IMR-90 (cell line): ENCODE data around the gene NUDT11. TPM values are rescaled to one million over a fixed set of nuclear protein-coding genes. Genes with fewer than 3 reads are reported as not detected.
"Not testable (repeated sequence)": the region's sequence is repeated elsewhere in the genome, so short reads cannot be mapped to it uniquely, and the experiment has no call there.

ENCODE experiments used
- ATAC-seq: fragments of 200-7000 bp; cut with Tn5 transposase; 2 replicates; pipeline ENCODE4 v1.9.1; 2020; ENCODE audit warnings: low read depth, mild to moderate bottlenecking, moderate library complexity
- BruUV-seq: library from RNA; stranded (reverse); fragments of 400-500 nt; replicated peaks from 2 replicates; lab custom pipeline; 2021; lab: Mats Ljungman, UMichigan
- CTCF ChIA-PET: fragments of 300-600 bp; formaldehyde crosslinking; extraction: SDS; loops from one replicate; lab custom pipeline; 2021; ENCODE audit warnings: antibody characterized with exemption; lab: Yijun Ruan, JAX
- POLR2A ChIA-PET: fragments of 300-600 bp; sonication (Branson Sonifier 250); formaldehyde crosslinking; loops from one replicate; lab custom pipeline; 2022; ENCODE audit warnings: antibody characterized with exemption; ENCODE audit not compliant: unreplicated experiment; lab: Charles Lee
- DNase-seq: peaks from one replicate; pipeline ENCODE4 v3.0.0; 2013
- H2AFZ ChIP-seq: replicated peaks from 2 replicates; pipeline ENCODE3; 2013; ENCODE audit warnings: low read length, mild to moderate bottlenecking; ENCODE audit not compliant: poor library complexity
- H2AK5ac ChIP-seq: 2 replicates; pipeline ENCODE4 v1.6.1; 2013; ENCODE audit warnings: low read depth, low read length, inconsistent platforms
- H2AK9ac ChIP-seq: replicated peaks from 2 replicates; pipeline ENCODE3; 2013; ENCODE audit warnings: mild to moderate bottlenecking, low read depth, low read length, moderate library complexity; ENCODE audit not compliant: poor library complexity
- H2BK120ac ChIP-seq: 2 replicates; pipeline ENCODE4 v1.6.1; 2013; ENCODE audit warnings: low read depth, low read length, inconsistent platforms
- H2BK15ac ChIP-seq: 3 replicates; pipeline ENCODE4 v1.6.1; 2013; ENCODE audit warnings: low read depth, low read length, inconsistent platforms
- H2BK20ac ChIP-seq: 2 replicates; pipeline ENCODE4 v1.6.1; 2013; ENCODE audit warnings: low read depth, mild to moderate bottlenecking, inconsistent platforms, low read length, moderate library complexity
- H2BK5ac ChIP-seq: 2 replicates; pipeline ENCODE4 v1.6.1; 2013; ENCODE audit warnings: mild to moderate bottlenecking, low read depth, low read length, inconsistent platforms; ENCODE audit not compliant: poor library complexity, severe bottlenecking
- H3K14ac ChIP-seq: replicated peaks from 2 replicates; pipeline ENCODE4 v1.6.1; 2013; ENCODE audit warnings: low read depth, low read length, inconsistent platforms
- H3K18ac ChIP-seq: 2 replicates; pipeline ENCODE4 v1.6.1; 2013; ENCODE audit warnings: low read depth, low read length, control low read depth
- H3K23ac ChIP-seq: 2 replicates; pipeline ENCODE4 v1.6.1; 2013; ENCODE audit warnings: low read depth, low read length, inconsistent platforms
- H3K27ac ChIP-seq: 2 replicates; pipeline ENCODE4 v1.5.1; 2013; ENCODE audit warnings: mild to moderate bottlenecking, control low read depth, low read length; ENCODE audit not compliant: insufficient read depth
- H3K27me3 ChIP-seq: 2 replicates; pipeline ENCODE4 v1.6.1; 2013; ENCODE audit warnings: low read length; ENCODE audit not compliant: control insufficient read depth, insufficient read depth
- H3K36me3 ChIP-seq: 2 replicates; pipeline ENCODE4 v1.6.1; 2013; ENCODE audit warnings: low read length, mixed read lengths; ENCODE audit not compliant: control insufficient read depth, insufficient read depth
- H3K4ac ChIP-seq: 2 replicates; pipeline ENCODE4 v1.6.1; 2013; ENCODE audit warnings: low read depth, low read length, inconsistent platforms
- H3K4me1 ChIP-seq: 2 replicates; pipeline ENCODE4 v1.6.1; 2013; ENCODE audit warnings: low read length, mixed read lengths; ENCODE audit not compliant: control insufficient read depth, insufficient read depth
- H3K4me2 ChIP-seq: 2 replicates; pipeline ENCODE4 v1.6.1; 2013; ENCODE audit warnings: low read depth, mild to moderate bottlenecking, control low read depth, low read length, moderate library complexity
- H3K4me3 ChIP-seq: 2 replicates; pipeline ENCODE4 v1.5.1; 2013; ENCODE audit warnings: low read depth, mild to moderate bottlenecking, control low read depth, low read length, moderate library complexity; ENCODE audit not compliant: insufficient read depth
- H3K56ac ChIP-seq: 2 replicates; pipeline ENCODE4 v1.6.1; 2013; ENCODE audit warnings: low read length, inconsistent platforms; ENCODE audit not compliant: insufficient read depth; ENCODE audit errors: extremely low read depth
- H3K79me1 ChIP-seq, 2 experiments: 2 replicates each; pipeline ENCODE4 v1.6.1; 2013; ENCODE audit warnings: low read length in 2 of 2, inconsistent platforms in 1 of 2, low read depth in 1 of 2
- H3K9ac ChIP-seq: 2 replicates; pipeline ENCODE4 v1.6.1; 2013; ENCODE audit warnings: low read depth, low read length, control low read depth
- H3K9me1 ChIP-seq: 2 replicates; pipeline ENCODE4 v1.6.1; 2013; ENCODE audit warnings: low read length, inconsistent platforms; ENCODE audit not compliant: insufficient read depth
- H3K9me3 ChIP-seq: 2 replicates; pipeline ENCODE4 v1.6.1; 2013; ENCODE audit warnings: low read length; ENCODE audit not compliant: control insufficient read depth, insufficient read depth
- H4K20me1 ChIP-seq: 2 replicates; pipeline ENCODE4 v1.6.1; 2013; ENCODE audit warnings: low read length, inconsistent platforms; ENCODE audit not compliant: insufficient read depth
- H4K5ac ChIP-seq: 2 replicates; pipeline ENCODE4 v1.6.1; 2013; ENCODE audit warnings: mild to moderate bottlenecking, low read depth, low read length, control low read depth
- H4K8ac ChIP-seq, 2 experiments: 2 replicates each; pipeline ENCODE4 v1.6.1; 2013; ENCODE audit warnings: low read depth in 2 of 2, low read length in 2 of 2, control low read depth in 1 of 2, inconsistent platforms in 1 of 2
- H4K91ac ChIP-seq: 2 replicates; pipeline ENCODE4 v1.6.1; 2013; ENCODE audit warnings: low read depth, low read length, inconsistent platforms; ENCODE audit not compliant: insufficient read depth
- CHD1 ChIP-seq: IDR thresholded peaks from 2 replicates; pipeline ENCODE4 v1.6.1; 2012; ENCODE audit warnings: low read depth, low read length, improper control_type of control experiment
- FOS ChIP-seq: fragments of 150-350 bp; IDR thresholded peaks from 2 replicates; pipeline ENCODE4 v1.6.1; 2016; ENCODE audit warnings: low read depth, low read length
- POLR2A ChIP-seq: IDR thresholded peaks from 2 replicates; pipeline ENCODE4 v1.6.1; 2012; ENCODE audit warnings: mild to moderate bottlenecking, low read depth, low read length
- RFX5 ChIP-seq: IDR thresholded peaks from 2 replicates; pipeline ENCODE4 v1.8.0; 2012; ENCODE audit warnings: low read depth, mild to moderate bottlenecking, low read length, moderate library complexity
- WGBS, 2 experiments: methylation state at CpG; one replicate each; pipeline versions ENCODE4 v1.1.5 to v1.1.7; 2013; ENCODE audit warnings: missing lambda C conversion rate in 2 of 2; ENCODE audit not compliant: insufficient read length in 1 of 2; ENCODE audit errors: extremely low coverage in 2 of 2; 5-methylcytosine and 5-hydroxymethylcytosine counted together
- dilution Hi-C: fragments of 300-500 bp; cut with HindIII; formaldehyde crosslinking; loops from one replicate; pipeline ENCODE4 v1.14.3; 2018; ENCODE audit warnings: low sequenced_read_pairs; ENCODE audit not compliant: unreplicated experiment
- in situ Hi-C: fragments of 300-500 bp; cut with MboI; formaldehyde crosslinking; loops from 3 replicates; pipeline ENCODE4 v1.14.3; 2019; ENCODE audit warnings: low sequenced_read_pairs, inconsistent platforms, mixed read lengths
- intact Hi-C: fragments of 100-400 bp; cut with micrococcal nuclease; formaldehyde crosslinking; loops from 2 replicates; pipeline ENCODE4 v1.10.0; 2022
- polyA plus RNA-seq, 3 experiments: library from polyadenylated mRNA; depleted of rRNA; stranded (reverse); fragments of >200 nt; gene quantifications; 2 replicates each; pipeline ENCODE4 v1.2.3, GENCODE V29; 2012; ENCODE audit warnings: low replicate concordance in 1 of 3
- total RNA-seq: library from RNA; depleted of rRNA; stranded (reverse); fragments of >200 nt; gene quantifications from 2 replicates; pipeline ENCODE4 v1.2.3, GENCODE V29; 2012

Gene NUDT11
- total and polyA plus RNA-seq, 2 of the 4 experiments (the other 2 are of a cell fraction), result 12.6 to 13.8 TPM

GRCh38 chrX:51520393-51520792 lies 24.0 kb upstream of the NUDT11 start:
- Histone ChIP-seq H2BK120ac (no peak overlapping the region), H3K4ac (no peak overlapping the region), H3K9me3 (peaks cover 2% of the 10 kb centered on the region; the same call in 1 of the 2 replicates), H3K9me1 (no peaks in the 10 kb centered on the region), H3K56ac (no peak overlapping the region), H3K18ac (no peak overlapping the region), H2AFZ (no peak overlapping the region), H2AK5ac (no peak overlapping the region), H4K5ac (no peak overlapping the region), H3K23ac (no peak overlapping the region), H2AK9ac (no peak overlapping the region), H3K79me1 (no peaks in the 10 kb centered on the region), H4K91ac (no peak overlapping the region), H2BK5ac (no peak overlapping the region), H3K4me1 (no peaks in the 10 kb centered on the region), H2BK20ac (no peak overlapping the region), H3K4me2 (no peak overlapping the region), H3K14ac (no peak overlapping the region), H3K27ac (no peak overlapping the region), H3K9ac (no peak overlapping the region), H3K36me3 (no peaks in the 10 kb centered on the region), H4K8ac (no peak overlapping the region), H4K20me1 (no peaks in the 10 kb centered on the region), H3K27me3 (no peaks in the 10 kb centered on the region), H3K4me3 (no peak overlapping the region), H2BK15ac (no peak overlapping the region)
- no CpG with 5 or more reads among the region's 2 CpGs for WGBS, 2 experiments
- CTCF ChIA-PET, result no interaction called here
- no TSS peak for BruUV-seq
- no peak for DNase-seq
- in situ Hi-C loops (no loop called here), intact Hi-C loops (no loop called here), dilution Hi-C loops (no loop called here)
- POLR2A ChIA-PET, result interaction anchor here (0.6 kb wide), 1 partner anchor 98 kb away, joined by 3 read pairs; the partner anchor contains the start of gene CENPVL3
- no peak for ATAC-seq
- TF ChIP-seq CHD1 (no peak), RFX5 (no peak), POLR2A (no peak), FOS (no peak)

- CTCF ChIA-PET, H3K4me1 ChIP-seq, H3K9me3 ChIP-seq, H3K4me3 ChIP-seq, intact Hi-C loops, H3K4ac ChIP-seq, H3K23ac ChIP-seq, dilution Hi-C loops, H3K27me3 ChIP-seq, H4K20me1 ChIP-seq, H2BK20ac ChIP-seq, H3K9ac ChIP-seq, H4K8ac ChIP-seq, H3K4me2 ChIP-seq, H2BK120ac ChIP-seq, H3K18ac ChIP-seq, in situ Hi-C loops, H2AFZ ChIP-seq, H3K79me1 ChIP-seq, H2AK9ac ChIP-seq, POLR2A ChIA-PET, H4K5ac ChIP-seq, H4K91ac ChIP-seq, ATAC-seq, H2BK15ac ChIP-seq, H3K9me1 ChIP-seq, H3K27ac ChIP-seq, BruUV-seq, H2AK5ac ChIP-seq, H3K56ac ChIP-seq, H3K14ac ChIP-seq, H3K36me3 ChIP-seq, DNase-seq, H2BK5ac ChIP-seq: not testable (repeated sequence)
- no CpG with 5 or more reads among the region's 2 CpGs for WGBS, 2 experiments
Measured at GRCh38 chrX:51519131-51519530, 22.7 kb upstream of the NUDT11 start.
